D721Med (cell line): ENCODE data around the gene EIF3K.

Experiments used
- DNase-seq: peaks from one replicate; pipeline ENCODE4 v3.0.0; 2011; ENCODE audit warnings: low spot score; ENCODE audit not compliant: insufficient read length
- FAIRE-seq: peaks from 2 replicates; lab custom pipeline; 2011; peaks lifted over from hg19 to GRCh38; lab: Jason Lieb, UNC
- CTCF ChIP-seq: IDR thresholded peaks from 2 replicates; pipeline ENCODE4 v1.5.1; 2012; ENCODE audit warnings: mild to moderate bottlenecking, control low read depth; ENCODE audit not compliant: insufficient read depth; ENCODE audit errors: missing control alignments

EIF3K gene

GRCh38 chr19:38650911-38651584 lies 32.1 kb downstream of the EIF3K start:
- DNase-seq = no peak
- FAIRE-seq = no peak
- TF ChIP-seq CTCF = no peak

DNA sequence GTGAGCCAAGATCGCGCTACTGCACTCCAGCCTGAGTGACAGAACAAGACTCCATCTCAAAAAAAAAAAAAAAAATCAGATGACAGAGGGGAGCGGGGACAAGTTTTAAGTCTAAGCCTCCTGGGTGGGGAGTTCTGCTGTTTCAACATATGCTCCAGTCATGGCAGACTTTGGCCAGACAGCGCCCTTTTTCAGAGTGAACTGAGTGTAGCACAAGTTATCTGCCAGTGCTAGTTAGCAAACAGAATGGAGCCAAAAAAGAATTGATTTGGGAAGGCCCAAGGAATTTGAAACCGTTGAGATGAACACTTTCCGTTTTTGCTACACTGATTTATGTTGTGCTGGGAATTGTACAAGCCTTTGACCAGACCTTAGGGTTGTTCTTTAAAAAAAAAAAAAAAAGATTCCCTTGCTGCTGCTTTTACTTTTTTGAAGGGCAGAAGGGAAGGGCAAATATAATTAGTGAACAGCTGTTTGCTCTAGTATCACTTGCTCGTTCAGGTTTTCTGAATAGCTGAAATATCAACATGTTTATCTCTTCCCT lies 34.1 kb downstream of the EIF3K start:
- FAIRE-seq (no peak), DNase-seq (no peak)
- no peak for TF ChIP-seq CTCF

GRCh38 chr19:38654628-38655055 lies 35.7 kb downstream of the EIF3K start:
- FAIRE-seq = no peak
- DNase-seq = no peak
- TF ChIP-seq CTCF = no peak

- DNase-seq = no peak
- no peak for FAIRE-seq
- no peak for TF ChIP-seq CTCF
Measured at GRCh38 chr19:38655148-38655824, 36.3 kb downstream of the EIF3K start.

DNA sequence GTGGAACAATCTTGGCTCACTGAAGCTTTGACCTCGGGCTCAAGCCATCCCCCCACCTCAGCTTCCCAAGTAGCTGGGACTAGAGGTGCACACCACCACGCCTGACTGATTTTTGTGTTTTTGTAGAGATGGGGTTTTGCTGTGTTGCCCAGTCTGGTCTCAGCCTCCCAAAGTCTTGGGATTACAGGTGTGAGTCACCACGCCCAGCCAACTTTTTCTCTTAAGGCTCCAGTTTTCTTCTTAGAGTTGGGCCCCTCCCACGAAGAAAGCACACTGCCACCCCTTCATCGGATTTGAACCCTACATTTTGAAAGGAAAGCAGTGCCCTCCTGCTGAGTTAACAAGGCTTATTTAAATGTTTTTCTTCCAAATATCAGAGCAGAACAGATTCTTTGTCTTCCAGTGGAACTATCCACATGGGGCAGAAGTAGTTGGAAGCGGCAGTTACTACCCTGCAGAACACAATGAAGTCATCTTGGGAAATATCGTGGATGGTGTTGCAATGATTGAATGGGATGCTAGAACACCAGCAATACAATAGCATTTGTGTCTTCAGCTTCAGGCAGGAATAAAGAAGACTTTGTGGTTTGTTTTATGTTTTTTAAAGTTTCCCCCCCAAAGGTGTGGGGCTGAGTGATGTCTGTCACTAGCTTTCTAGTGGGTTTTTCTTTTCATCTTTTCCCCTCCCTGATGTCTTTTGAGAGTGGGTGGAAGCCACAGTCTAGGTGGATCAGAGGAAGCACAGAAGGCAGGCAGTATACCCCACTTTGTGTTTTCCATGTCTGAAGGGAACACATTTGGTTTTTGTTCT lies 37.4 kb downstream of the EIF3K start:
- FAIRE-seq (no peak), DNase-seq (no peak)
- TF ChIP-seq CTCF = no peak

DNA sequence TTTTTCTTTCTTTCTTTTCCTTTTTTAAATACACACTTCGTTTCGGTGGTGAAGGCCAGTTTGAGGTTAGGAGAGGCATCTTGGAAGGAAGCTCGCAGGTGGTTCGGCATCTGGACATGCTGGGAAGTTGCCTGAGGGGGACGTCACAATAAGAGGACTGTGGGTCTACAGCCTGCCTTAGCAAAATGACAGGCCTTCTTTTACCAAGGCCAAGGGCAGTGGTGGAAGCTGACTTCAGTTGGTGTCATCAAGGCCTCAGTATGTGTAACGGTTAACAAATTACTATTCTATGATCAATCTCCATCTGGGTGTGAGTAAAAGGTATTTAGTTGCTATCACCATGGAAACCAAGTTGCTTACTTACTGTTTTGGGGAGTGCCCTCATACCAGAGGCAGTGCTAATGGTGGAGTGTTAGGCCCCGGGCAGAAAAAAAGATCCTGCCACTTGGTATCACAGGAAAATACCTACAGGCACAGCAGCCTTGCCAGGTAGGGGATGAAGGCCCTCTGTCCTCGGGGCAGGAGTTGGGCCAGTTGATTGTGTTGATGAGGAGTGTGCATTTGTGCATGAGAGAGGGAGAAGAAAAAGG lies 38.7 kb downstream of the EIF3K start:
- DNase-seq (no peak), FAIRE-seq (no peak)
- no peak for TF ChIP-seq CTCF
